GM21786 (cell line): Measurements from ENCODE around the gene SLC6A1.

Experiments used
- ATAC-seq: cut with Tn5 transposase; IDR thresholded peaks from one replicate; pipeline ENCODE4 v1.9.1; 2021; ENCODE audit not compliant: unreplicated experiment

SLC6A1 gene

DNA sequence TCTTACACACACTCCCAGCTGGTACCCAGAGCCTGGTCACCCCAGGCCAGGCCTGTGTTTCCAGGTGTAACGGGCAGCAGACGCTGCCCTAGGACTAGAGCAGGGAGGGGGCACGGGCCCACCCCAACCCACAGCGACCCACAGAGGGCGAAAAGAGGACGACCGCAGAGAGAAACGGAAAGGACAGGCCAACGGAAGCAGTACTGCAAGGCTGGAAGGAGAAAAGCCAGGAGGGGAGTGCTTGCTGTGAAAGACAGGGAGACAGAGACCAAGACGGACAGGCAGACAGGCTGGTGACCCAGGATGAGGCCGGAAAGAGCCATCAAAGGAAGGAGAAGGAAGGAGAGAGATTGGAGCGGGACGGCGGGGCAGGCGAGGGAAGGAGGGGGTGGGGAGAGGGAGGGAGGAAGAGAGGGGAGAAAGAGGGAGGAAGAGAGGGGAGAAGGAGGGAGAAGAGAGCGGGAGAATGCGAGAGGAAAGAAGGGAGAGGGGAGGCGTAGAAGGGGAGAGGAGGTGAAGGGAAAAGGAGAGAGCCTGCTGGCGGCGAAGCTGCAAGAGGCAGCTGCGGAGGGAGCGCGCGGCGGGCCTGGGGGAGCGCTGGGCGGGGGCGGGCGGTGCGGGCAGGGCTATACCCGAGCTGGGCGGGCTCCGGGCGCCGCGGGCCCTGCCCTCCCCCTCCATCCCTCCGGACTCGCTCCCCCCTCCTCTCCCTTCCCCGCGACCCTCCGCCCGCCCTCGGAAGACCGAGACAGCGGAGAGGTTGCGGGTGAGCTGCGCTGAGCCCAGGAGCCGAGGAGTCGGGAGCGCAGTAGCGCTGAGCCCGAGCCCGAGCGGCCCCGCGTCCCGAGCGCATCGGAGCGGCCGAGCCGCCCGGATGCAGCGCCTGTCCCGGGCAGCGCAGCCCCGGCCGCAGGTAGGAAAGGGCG is at the start of gene SLC6A1:
TSS of gene SLC6A1 (plus strand) at position 732 of the 926 bp plus-strand sequence. CDS start 24,464 bp downstream, outside the sequence.
- ATAC-seq: no peak

DNA sequence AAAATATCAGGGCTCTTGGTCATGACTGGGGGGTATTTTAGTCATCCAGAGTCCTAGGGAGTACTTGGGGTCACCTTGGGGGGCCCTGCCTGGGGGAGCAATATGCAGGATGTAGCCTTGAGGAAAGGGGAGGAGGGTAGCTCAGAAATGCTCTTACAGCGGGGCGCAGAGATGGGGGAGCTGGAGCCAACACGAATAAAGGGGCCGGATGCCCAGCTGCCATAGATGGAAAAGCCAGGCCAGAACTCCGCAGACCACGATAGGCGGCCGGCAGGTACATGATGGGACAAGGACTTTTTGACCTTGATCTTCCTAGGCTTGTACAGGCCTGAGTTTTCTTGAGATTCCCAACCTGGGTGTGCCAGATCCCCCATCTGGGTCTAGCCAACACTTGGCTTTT is 47.7 kb upstream of the SLC6A1 start:
- ATAC-seq: no peak

DNA sequence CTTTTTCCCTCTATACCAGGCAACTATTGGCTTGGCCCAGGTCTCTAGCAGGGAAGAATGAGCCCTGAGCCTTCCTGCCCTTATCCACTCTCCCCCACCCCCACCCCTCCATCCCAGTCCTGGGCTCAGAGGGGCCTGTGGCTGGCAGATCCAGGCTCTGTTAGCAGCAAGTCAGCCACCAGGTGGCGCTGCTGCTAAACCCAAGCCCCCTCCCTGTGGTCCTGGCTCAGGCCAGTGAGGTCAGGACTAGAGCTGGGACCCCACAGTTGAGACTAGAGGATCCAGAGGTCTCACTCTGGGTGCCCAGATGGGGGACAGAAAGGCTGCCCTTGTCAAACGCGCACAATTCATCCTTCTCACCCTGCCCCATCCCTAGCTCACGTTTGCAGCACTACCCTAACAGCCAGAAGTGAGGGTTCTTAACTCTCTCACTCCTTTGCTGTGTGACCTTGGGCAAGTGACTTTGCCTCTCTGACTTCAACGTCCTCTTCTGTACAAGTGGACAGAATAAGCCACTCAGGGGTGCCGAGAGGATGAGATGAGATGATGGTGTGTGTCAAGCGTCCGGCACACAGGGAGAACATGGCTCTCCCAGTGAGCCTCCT is 46.8 kb upstream of the SLC6A1 start:
- ATAC-seq: no peak

DNA sequence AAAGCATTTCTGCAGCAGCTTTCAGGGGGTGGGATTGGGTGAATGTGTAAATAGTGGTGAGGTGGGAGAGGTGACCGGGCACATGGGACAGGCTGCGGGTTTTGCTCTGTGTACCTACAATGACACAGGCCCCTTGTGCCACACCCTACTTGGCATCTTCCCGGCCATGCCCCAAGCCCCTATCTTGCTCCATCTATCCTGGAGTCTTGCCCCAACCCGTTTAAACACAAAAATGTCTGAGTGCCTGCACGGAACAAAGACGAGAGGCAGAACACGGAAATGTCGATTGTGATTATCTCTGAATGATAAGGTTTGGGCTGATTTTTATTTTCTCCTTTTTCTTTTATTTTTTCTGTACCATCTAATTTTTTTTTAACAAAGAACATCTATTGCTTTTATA is 46.0 kb upstream of the SLC6A1 start:
- ATAC-seq: no peak

DNA sequence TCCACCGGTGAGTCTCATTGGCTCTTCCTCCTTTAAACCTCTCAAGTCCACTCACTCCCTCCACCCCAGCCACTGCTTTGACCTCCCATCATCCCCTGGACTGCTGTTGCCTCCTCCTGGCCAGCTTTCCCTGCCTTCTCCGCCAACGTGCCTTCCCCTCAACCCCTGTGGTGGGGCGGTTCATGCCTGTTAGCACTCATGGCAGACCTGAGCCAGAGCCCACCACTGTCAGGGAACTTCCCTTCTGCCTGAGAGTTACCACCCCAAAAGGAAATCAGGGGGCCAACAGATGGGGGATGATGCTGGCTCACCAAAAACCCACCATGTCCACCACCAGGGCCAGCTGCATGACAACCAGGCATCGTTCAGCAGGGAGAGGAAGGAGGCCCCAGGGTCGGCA is 44.2 kb upstream of the SLC6A1 start:
- ATAC-seq: no peak

DNA sequence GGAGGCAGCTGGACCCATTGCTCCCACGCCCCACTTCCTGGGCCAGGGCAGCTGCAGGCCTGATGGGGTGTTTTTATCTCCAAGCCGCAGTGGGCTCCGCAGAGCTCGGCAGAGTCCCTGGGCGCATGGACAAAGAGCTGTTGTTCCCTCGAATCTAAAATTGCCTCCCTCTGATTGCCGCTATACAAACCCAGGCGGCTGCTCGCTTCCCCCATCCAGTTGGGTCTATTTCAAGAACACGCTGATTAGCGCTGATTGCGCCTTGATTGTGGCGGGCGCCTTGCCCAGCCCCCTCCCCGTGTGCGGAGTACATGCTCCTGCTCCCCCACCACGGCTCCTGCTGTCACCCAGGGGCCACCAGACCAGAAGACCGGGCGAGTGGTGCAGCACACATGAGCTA is 43.4 kb upstream of the SLC6A1 start:
- no peak for ATAC-seq

DNA sequence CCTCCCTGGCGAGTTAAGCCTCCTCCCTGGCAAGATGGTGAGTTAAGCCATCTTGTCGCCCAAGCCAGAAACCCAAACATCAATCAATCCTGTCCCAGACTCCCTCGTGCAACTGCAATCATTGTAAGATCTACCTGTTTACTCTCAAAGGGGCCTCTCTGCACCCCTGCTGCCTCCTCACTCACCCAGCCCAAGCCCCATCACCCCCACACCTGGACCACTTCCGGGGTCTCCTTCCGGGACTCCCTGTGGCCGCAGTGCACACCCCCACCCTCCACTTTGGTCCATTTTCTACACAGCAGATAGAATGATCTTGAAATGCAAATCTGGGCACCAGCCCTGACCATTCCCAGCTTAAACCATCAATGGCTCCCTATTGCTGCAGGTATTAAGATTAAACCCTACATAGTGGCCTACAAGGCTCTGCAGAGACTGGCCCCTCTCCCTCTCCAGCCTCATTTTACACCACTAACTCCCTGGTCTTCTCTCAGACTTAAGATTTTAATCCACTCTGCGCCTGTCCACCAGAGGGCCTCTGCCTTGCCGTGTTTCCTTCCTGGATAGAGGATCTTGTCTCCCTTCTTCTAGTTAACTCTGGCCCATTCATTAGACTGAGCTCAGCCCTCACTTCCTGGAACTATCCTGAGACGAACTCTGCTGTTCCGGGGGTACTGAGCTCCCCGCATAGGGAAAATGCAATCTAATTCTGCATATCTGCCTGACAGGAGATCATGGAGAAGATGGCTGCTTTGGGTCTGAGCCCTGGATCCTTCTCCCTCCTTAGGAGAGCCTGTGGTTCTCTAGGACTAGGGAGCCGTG is 41.9 kb upstream of the SLC6A1 start:
- no peak for ATAC-seq

DNA sequence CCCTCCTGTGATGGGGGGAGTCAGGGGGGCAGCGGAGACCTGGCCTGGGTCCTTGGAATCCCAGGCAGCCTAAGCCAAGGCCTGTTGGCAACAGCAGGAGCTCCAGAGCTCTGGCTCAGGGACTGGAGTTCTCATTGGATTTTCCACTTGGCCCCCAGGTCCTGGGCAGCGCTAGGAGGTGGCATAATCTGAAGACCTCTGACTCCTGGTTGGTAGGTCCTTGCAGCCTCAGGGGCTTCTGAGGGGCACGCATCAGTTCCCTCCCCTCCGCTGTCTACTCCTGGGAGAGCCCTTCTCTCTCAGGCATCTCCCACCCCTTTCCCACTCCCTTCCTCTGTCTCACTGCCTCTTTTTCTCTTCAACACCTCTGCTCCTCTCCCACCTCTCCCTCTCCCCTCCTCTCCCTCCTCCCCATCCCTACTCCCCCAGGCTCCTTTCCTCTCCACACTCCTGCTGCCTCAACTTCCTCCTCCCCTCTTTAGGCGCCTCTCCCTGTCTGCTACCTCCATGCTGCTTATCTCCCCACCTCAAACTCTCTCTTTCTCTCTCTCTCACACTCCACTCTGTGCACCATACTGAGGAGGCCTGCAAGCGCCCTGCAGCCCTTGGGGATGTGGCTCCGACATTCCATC is 41.1 kb upstream of the SLC6A1 start:
- no peak for ATAC-seq

DNA sequence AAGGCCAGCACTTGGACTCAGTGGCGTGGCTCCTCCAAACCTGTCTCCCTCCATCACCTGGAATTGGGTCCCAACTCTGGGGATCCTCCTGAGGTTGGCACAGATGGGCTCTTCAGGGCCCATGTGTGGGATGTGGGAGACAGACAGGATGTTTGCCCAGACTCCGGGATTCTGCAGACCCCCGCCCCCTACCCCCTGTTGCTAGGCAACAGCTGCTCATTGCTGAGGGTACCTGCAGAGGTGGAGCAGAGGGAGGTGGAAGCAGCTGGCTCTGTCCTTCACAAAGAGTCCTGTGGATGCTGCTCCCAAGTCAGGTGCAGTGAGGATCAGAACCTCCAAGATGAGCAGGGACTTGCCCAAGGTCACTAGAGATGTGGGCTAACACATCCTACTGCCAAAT is 40.0 kb upstream of the SLC6A1 start:
- ATAC-seq: no peak

DNA sequence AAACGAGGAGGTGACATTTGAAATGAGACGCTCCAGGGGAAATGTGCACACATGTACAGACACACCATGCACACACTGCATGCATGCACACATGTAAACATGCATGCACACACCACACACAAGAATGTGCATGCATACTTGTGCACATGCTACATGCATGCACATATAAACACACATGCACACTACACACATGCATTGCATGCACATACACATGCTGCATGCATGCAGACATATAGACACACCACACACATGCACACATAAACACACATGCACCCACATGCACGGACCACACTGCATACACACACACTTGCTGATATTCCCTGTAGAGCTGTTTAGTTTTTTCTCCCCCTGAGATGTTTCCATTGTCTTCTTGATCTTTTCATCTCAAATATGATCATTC is 37.8 kb upstream of the SLC6A1 start:
- ATAC-seq: no peak

DNA sequence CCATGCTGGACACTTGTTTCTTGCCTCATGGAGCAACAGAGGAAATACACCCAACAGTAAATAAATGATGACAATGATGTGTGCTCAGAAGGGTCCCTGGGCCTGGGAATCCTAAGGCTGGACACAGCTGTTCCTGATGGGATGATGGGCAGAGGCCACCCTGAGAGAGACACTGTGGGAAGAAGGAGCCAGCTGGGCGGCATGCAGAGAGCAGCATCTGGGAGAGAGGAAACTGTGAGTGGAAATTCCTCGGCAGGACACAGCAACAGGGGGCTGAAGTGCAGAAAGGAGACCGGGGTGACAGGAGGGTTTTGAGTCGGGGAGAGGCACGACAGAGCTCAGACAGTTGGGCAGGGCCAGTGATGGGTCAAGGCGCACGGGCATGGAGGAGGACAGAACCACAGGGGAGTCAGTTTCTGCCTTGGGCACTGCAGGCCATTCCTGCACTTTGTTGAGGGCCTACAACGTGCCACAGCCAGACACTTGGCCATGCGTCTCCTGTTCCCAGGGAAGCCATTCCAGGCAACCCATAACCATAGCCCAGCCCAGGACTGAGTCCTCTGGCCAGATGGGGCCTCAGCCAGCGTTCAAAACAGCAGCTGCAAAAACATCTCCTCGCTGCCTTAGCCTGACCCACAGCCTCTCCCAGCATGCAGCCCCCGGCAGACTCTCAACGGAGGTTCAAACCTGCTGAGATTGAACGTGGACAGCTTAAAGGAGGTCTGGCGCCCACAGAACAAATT is 36.7 kb upstream of the SLC6A1 start:
- ATAC-seq: no peak

DNA sequence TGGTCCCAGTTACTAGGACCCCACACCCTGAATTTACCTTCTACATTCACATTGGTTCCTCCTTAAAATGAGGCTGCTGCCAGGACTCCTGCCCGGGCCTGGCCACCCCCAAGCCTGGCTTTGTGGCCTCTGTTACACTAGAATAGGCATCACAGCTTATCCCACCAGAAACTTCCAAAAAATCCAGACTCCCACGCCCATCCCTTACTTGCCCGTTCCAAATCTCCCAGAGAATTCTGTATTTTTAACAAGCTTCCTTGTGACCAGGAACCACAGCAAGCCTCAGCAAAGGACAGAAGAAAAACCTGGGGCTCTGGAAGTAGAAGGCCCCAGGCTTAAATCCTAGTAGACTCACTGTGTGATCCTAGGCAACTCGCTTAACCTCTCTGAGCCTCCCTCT is 36.0 kb upstream of the SLC6A1 start:
- ATAC-seq: no peak

DNA sequence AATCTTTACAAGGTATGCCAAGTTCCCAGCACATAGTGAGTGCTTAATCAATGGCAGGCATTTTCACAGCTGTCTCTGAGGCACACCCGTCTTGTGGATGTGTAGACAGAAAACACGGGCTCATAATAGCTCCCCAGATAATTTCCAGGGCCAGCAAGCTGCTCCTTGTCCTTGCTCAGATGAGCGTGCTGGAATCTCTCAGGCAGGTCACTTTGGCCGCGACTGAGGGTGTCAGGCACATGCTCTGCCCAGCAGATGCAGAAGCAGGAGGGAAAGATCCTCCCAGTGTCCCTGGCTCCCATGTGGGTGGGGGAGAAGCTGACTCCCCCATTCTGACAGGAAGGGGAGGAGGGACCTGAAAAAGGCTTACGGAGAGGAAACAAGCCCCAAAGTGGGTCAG is 35.6 kb upstream of the SLC6A1 start:
- no peak for ATAC-seq

DNA sequence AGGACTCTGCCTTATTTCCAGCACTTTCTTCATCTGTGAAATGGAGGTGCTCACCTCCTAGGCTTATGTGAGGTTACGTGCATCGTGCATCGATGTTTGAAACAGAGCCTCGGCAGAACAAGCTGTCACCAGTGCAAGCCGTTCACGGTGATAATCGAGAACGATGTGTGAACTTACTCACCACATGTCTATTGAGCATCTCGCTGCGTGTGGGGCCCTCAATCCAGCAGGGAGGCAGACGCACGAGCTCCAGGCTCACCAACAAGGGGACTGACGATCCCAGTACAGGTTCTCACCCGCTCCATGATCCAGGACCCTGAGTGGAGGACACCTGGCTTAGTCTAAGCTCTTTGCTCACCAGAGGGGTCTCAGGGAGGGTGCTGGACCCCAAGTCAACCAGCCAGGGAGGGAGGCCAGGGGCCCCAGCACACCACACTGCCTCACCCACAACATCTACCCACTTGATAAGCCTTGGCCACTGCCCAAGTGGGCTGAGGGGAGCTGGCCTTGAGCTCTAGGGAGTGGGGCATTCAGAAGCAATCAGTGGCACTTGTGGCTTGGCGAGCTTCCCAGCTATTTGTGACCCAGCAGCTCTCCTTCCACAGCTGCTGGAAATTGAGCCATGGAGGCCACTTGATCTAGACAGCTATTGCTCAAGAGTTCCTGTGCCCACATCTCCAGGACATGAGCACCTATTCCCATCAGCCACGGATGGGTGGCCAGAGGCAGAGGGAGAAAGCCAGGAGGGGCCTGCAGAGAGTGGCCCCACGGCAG is 34.4 kb upstream of the SLC6A1 start:
- no peak for ATAC-seq

DNA sequence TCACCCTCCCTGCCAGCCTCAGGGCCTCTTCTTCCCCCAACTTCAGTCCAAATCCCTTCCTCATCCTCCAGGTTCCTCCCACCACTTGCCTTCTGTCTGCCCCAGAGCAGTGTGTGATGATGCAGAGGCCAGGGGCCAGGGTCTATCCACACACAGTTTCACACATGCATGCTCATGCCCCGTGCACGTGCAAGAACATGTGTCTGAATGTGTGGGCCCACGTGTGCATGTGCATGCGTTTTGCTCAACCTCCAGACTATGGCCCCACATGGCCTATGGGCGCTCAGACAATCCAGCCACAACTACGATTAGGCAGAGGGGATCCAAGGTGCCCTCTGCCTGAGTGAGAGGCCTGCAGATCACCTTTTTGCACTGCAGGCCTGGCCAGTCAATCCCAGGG is 32.3 kb upstream of the SLC6A1 start:
- ATAC-seq: no peak

DNA sequence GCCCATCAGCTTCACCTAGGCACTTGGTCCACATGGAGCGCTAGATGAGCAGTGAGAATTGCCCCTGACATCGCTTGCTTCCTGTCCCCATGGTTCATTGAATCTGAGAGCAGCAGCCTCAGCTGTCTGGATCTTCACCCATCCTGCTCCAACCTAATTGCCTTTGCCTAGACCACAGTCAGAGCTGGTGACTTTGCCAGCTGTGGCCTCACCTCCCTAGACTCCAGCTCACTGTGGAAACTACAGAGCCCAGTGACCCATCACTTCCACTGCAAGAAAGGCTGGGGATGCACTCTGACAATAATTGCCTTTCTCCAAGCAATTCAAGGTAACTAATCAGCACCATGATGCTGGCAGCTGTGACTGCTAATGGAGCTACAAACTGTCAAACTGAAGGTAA is 30.6 kb upstream of the SLC6A1 start:
- ATAC-seq: no peak

DNA sequence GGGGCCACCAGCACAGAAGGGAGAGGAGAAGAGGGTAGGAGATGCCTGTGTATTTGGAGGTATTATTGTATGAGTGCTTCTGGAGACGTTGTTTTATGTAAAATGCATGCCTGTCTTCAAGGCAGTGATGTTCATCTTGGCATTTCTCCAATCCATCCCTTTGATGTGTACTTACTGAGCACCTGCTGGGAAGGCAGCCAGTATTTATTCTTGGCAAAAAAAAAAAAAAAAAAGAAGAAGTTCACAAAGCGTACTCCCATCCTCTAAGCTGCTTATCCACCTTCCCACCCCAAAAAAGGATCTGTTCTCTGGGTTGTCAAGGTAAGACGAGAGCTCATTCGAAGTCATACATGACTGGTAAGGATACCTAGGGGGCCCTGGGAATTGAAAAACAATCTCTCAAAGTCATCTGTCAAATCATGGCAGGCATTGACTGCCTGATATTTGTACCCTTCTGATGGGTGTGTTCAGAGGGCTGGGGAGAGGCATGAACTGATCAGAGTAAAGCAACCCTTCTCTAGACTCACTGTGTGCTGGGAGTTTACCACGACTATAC is 30.0 kb upstream of the SLC6A1 start:
- no peak for ATAC-seq

DNA sequence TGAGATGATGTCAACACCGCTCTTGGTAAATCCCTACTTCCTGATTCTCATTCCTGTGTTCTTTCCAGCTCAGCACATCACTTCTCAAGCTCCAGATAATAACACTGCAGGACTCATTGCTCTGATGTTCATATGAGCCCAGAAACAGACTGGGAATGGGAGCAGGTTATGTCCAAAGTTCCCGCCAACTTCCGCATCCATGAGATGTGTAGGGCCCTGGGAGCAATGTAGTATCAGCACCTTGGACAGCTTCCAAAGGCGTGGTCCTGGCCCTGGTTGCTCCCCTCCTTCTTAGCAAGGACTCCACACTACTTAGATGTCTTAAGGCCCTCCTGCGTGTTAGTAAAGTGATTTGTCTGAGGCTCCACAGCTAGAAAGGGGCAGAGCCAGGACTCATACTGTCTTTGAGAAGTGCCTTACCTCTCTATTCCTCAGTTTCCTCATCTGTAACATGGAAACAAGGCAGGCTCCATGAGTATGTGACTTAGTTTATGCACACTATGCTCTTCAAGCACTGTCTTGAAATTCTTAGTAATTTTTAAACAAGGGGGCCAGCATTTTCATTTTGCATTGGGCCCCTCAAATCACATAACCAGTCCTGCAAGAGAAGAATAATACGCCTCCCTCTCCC is 27.9 kb upstream of the SLC6A1 start:
- no peak for ATAC-seq

DNA sequence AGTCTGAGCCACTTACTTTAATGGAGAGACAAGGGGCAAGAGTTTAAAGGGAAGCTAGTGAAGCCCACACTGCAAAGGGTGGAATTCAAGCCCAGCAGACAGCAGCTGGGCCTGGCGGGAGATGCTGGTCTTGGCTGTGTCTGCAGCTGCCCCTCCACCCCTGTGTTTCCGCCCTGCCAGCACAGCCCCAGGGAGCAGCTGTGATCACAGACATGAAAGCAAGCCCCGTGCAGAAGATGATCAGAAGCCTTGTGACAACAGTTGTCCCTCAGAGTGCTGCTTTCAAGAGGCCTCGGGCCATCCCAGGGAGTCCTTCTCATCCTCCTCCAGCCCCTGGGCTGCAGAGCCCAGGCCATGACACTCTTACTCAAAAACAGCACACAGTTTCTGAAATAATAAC is 24.1 kb upstream of the SLC6A1 start:
- no peak for ATAC-seq
